Measurements from ENCODE around the gene TM9SF2.

TM9SF2 gene

GRCh38 chr13:99526549-99526948 is 25.3 kb downstream of the TM9SF2 start:
- no peak overlapping the region for H3K4me3 ChIP-seq (ENCODE audit: low read depth, low read length, poor library complexity, severe bottlenecking)
- no peaks in the 10 kb centered on the region for H3K4me1 ChIP-seq (ENCODE audit: insufficient read depth, low read length, severe bottlenecking)
- H3K27ac ChIP-seq (ENCODE audit: low read depth, low read length, poor library complexity, severe bottlenecking) = no peak overlapping the region
- H3K4me2 ChIP-seq (ENCODE audit: low read length) = no peak overlapping the region
- no peak overlapping the region for H2AFZ ChIP-seq (ENCODE audit: low read length)
- no peaks in the 10 kb centered on the region for H3K27me3 ChIP-seq (ENCODE audit: insufficient read depth, low read length)
- no peaks in the 10 kb centered on the region for H3F3A ChIP-seq (ENCODE audit: insufficient read depth, low read length)
- H3K9me3 ChIP-seq (ENCODE audit: low read length) = no peaks in the 10 kb centered on the region
- H3K9me2 ChIP-seq (ENCODE audit: low read depth, low read length) = no peaks in the 10 kb centered on the region
- H3K36me3 ChIP-seq (ENCODE audit: insufficient read depth, low read length) = peaks cover 46% of the 10 kb centered on the region
- H3K79me2 ChIP-seq (ENCODE audit: insufficient read depth, low read length) = no peaks in the 10 kb centered on the region
- no peaks in the 10 kb centered on the region for H4K20me1 ChIP-seq (ENCODE audit: insufficient read depth, low read length)
- TF ChIP-seq CTCF (IDR thresholded peaks at IDR 0.05; ENCODE audit: low read length) = no peak
- no peak overlapping the region for H3K9ac ChIP-seq (ENCODE audit: low read length)

- no peak overlapping the region for H2AFZ ChIP-seq (ENCODE audit: low read length)
- H3K27ac ChIP-seq (ENCODE audit: low read depth, low read length, poor library complexity, severe bottlenecking) = no peak overlapping the region
- no peaks in the 10 kb centered on the region for H3F3A ChIP-seq (ENCODE audit: insufficient read depth, low read length)
- H3K9me3 ChIP-seq (ENCODE audit: low read length) = no peaks in the 10 kb centered on the region
- no peaks in the 10 kb centered on the region for H3K9me2 ChIP-seq (ENCODE audit: low read depth, low read length)
- no peak for TF ChIP-seq EZH2 (IDR thresholded peaks at IDR 0.05; ENCODE audit: borderline replicate concordance, low read length)
- TF ChIP-seq CTCF (IDR thresholded peaks at IDR 0.05; ENCODE audit: low read length) = no peak
- H3K4me3 ChIP-seq (ENCODE audit: low read depth, low read length, poor library complexity, severe bottlenecking) = no peak overlapping the region
- H3K27me3 ChIP-seq (ENCODE audit: insufficient read depth, low read length) = no peaks in the 10 kb centered on the region
- H3K4me1 ChIP-seq (ENCODE audit: insufficient read depth, low read length, severe bottlenecking) = no peaks in the 10 kb centered on the region
- H3K36me3 ChIP-seq (ENCODE audit: insufficient read depth, low read length) = peaks cover 40% of the 10 kb centered on the region
- H3K79me2 ChIP-seq (ENCODE audit: insufficient read depth, low read length) = no peaks in the 10 kb centered on the region
- no peak overlapping the region for H3K4me2 ChIP-seq (ENCODE audit: low read length)
- H3K9ac ChIP-seq (ENCODE audit: low read length) = no peak overlapping the region
- no peaks in the 10 kb centered on the region for H4K20me1 ChIP-seq (ENCODE audit: insufficient read depth, low read length)
Observed at GRCh38 chr13:99527301-99527700, 26.0 kb downstream of the TM9SF2 start.

- H3K9me2 ChIP-seq (ENCODE audit: low read depth, low read length) = no peaks in the 10 kb centered on the region
- H3K36me3 ChIP-seq (ENCODE audit: insufficient read depth, low read length) = peaks cover 40% of the 10 kb centered on the region
- no peaks in the 10 kb centered on the region for H4K20me1 ChIP-seq (ENCODE audit: insufficient read depth, low read length)
- H3K27ac ChIP-seq (ENCODE audit: low read depth, low read length, poor library complexity, severe bottlenecking) = no peak overlapping the region
- no peak overlapping the region for H3K9ac ChIP-seq (ENCODE audit: low read length)
- no peaks in the 10 kb centered on the region for H3K9me3 ChIP-seq (ENCODE audit: low read length)
- H3K4me1 ChIP-seq (ENCODE audit: insufficient read depth, low read length, severe bottlenecking) = no peaks in the 10 kb centered on the region
- H2AFZ ChIP-seq (ENCODE audit: low read length) = no peak overlapping the region
- TF ChIP-seq CTCF (IDR thresholded peaks at IDR 0.05; ENCODE audit: low read length) (peak; percentile 62), EZH2 (IDR thresholded peaks at IDR 0.05; ENCODE audit: borderline replicate concordance, low read length) (no peak)
- H3K27me3 ChIP-seq (ENCODE audit: insufficient read depth, low read length) = no peaks in the 10 kb centered on the region
- no peak overlapping the region for H3K4me3 ChIP-seq (ENCODE audit: low read depth, low read length, poor library complexity, severe bottlenecking)
- H3K4me2 ChIP-seq (ENCODE audit: low read length) = no peak overlapping the region
- no peaks in the 10 kb centered on the region for H3K79me2 ChIP-seq (ENCODE audit: insufficient read depth, low read length)
- H3F3A ChIP-seq (ENCODE audit: insufficient read depth, low read length) = no peaks in the 10 kb centered on the region
Observed at GRCh38 chr13:99528547-99528946, 27.3 kb downstream of the TM9SF2 start.

Measured in OCI-LY1 (cell line).